ENCODE results near the gene FHDC1.

Gene FHDC1

GRCh38 chr4:152962150-152962549, 26.0 kb downstream of the FHDC1 start:
- H3K4me3 ChIP-seq (ENCODE audit: low read depth, low read length), result no peak overlapping the region
- no peak for TF ChIP-seq CTCF (IDR thresholded peaks at IDR 0.05; ENCODE audit: borderline replicate concordance, insufficient read depth, low read depth, low read length)

- TF ChIP-seq CTCF (IDR thresholded peaks at IDR 0.05; ENCODE audit: borderline replicate concordance, insufficient read depth, low read depth, low read length), result no peak
- H3K4me3 ChIP-seq (ENCODE audit: low read depth, low read length), result no peak overlapping the region
These were observed 28.2 kb downstream of the FHDC1 start for GRCh38 chr4:152964335-152964734.

GRCh38 chr4:152965611-152966010, 29.5 kb downstream of the FHDC1 start:
- no peak for TF ChIP-seq CTCF (IDR thresholded peaks at IDR 0.05; ENCODE audit: borderline replicate concordance, insufficient read depth, low read depth, low read length)
- H3K4me3 ChIP-seq (ENCODE audit: low read depth, low read length), result no peak overlapping the region

- H3K4me3 ChIP-seq (ENCODE audit: low read depth, low read length), result no peak overlapping the region
- no peak for TF ChIP-seq CTCF (IDR thresholded peaks at IDR 0.05; ENCODE audit: borderline replicate concordance, insufficient read depth, low read depth, low read length)
These were observed 31.8 kb downstream of the FHDC1 start for GRCh38 chr4:152967907-152968306.

GRCh38 chr4:152968806-152969394, 32.8 kb downstream of the FHDC1 start:
- no peak overlapping the region for H3K4me3 ChIP-seq (ENCODE audit: low read depth, low read length)

GRCh38 chr4:152970102-152970820, 34.1 kb downstream of the FHDC1 start:
- no peak for TF ChIP-seq CTCF (IDR thresholded peaks at IDR 0.05; ENCODE audit: borderline replicate concordance, insufficient read depth, low read depth, low read length)

More at GRCh38 chr4:152968806-152969394, 32.8 kb downstream of the FHDC1 start:
- no peak for TF ChIP-seq CTCF (IDR thresholded peaks at IDR 0.05; ENCODE audit: borderline replicate concordance, insufficient read depth, low read depth, low read length)

GRCh38 chr4:152971053-152971452, 34.9 kb downstream of the FHDC1 start:
- no peak overlapping the region for H3K4me3 ChIP-seq (ENCODE audit: low read depth, low read length)
- TF ChIP-seq CTCF (IDR thresholded peaks at IDR 0.05; ENCODE audit: borderline replicate concordance, insufficient read depth, low read depth, low read length), result no peak

More at GRCh38 chr4:152970102-152970820, 34.1 kb downstream of the FHDC1 start:
- no peak overlapping the region for H3K4me3 ChIP-seq (ENCODE audit: low read depth, low read length)

All from GM12875 (cell line).